Uterus (tissue), 4 donors: ENCODE measurements around the gene CCDC102B. TPM values are rescaled to one million over a fixed set of nuclear protein-coding genes. Genes with fewer than 3 reads are reported as not detected.

Experiments used
- DNase-seq, 2 donors: peaks; one replicate each; pipeline ENCODE4 v3.0.0-alpha.2; 2019 to 2020
- H3K27ac ChIP-seq, 2 donors: fragments of 200-600 bp; sonication (generic); 1 replicate in 1 of 2; 2 replicates in 1 of 2; pipeline ENCODE4 v1.5.1; 2016 to 2018
- H3K27me3 ChIP-seq, 2 donors: fragments of 200-600 bp; sonication (generic); one replicate each; pipeline ENCODE4 v1.5.1; 2018 to 2019; ENCODE audit warnings: control low read depth in 1 of 2
- H3K36me3 ChIP-seq, 2 donors: fragments of 200-600 bp; sonication (generic); one replicate each; pipeline ENCODE4 v1.5.1; 2019; ENCODE audit warnings: control low read depth in 1 of 2
- H3K4me1 ChIP-seq, 2 donors: fragments of 200-600 bp; sonication (generic); one replicate each; pipeline ENCODE4 v1.5.1; 2018 to 2019; ENCODE audit warnings: control low read depth in 1 of 2
- H3K4me3 ChIP-seq, 2 donors: fragments of 200-600 bp; sonication (generic); 1 replicate in 1 of 2; 2 replicates in 1 of 2; pipeline ENCODE4 v1.5.1; 2018 to 2019; ENCODE audit warnings: mild to moderate bottlenecking in 1 of 2
- H3K9me3 ChIP-seq, 2 donors: fragments of 200-600 bp; sonication (generic); one replicate each; pipeline ENCODE4 v1.5.1; 2019; ENCODE audit warnings: control low read depth in 1 of 2
- POLR2A ChIP-seq, 2 donors: fragments of 450-650 bp; IDR thresholded peaks; one replicate each; pipeline ENCODE4 v1.6.1; 2016; ENCODE audit warnings: antibody characterized with exemption in 2 of 2, mild to moderate bottlenecking in 1 of 2, moderate library complexity in 1 of 2
- intact Hi-C: fragments of 100-400 bp; cut with DNase I; formaldehyde crosslinking; loops from one replicate; pipeline ENCODE4 v1.15.1; 2023; ENCODE audit warnings: low total_unique reads
- total RNA-seq, 4 donors: library from RNA; depleted of rRNA in 3 of 4; stranded (reverse); fragments of >200 nt in 3 of 4; gene quantifications; one replicate each; pipeline versions ENCODE4 v1.1.0 to v1.2.4, GENCODE V29; 2014 to 2023
- TF ChIP-seq, protein P1 (sequence below), 4 experiments: fragments of 200-600 bp in 2 of 4; fragments of 450-650 bp in 2 of 4; sonication (generic) in 2 of 4; IDR thresholded peaks; one replicate each; pipeline ENCODE4 v1.5.1; 2016 to 2019; ENCODE audit warnings: antibody characterized with exemption in 4 of 4, mild to moderate bottlenecking in 2 of 4, moderate library complexity in 1 of 4
- donor health status: DM: yes; HTN: yes; CAD: no.

Gene CCDC102B
- total RNA-seq, 4 donors from 2014 or later: 0.77 to 39.7 (median 3.2) TPM; not detected in 1

- intact Hi-C loops: no loop called here
- no peak overlapping the region for H3K4me3 ChIP-seq
- H3K36me3 ChIP-seq: no peaks in the 10 kb centered on the region
- no peak overlapping the region for H3K27ac ChIP-seq
- H3K27me3 ChIP-seq: no peaks in the 10 kb centered on the region
- no peak for TF ChIP-seq POLR2A (IDR thresholded peaks at IDR 0.05)
- TF ChIP-seq, protein P1, sequence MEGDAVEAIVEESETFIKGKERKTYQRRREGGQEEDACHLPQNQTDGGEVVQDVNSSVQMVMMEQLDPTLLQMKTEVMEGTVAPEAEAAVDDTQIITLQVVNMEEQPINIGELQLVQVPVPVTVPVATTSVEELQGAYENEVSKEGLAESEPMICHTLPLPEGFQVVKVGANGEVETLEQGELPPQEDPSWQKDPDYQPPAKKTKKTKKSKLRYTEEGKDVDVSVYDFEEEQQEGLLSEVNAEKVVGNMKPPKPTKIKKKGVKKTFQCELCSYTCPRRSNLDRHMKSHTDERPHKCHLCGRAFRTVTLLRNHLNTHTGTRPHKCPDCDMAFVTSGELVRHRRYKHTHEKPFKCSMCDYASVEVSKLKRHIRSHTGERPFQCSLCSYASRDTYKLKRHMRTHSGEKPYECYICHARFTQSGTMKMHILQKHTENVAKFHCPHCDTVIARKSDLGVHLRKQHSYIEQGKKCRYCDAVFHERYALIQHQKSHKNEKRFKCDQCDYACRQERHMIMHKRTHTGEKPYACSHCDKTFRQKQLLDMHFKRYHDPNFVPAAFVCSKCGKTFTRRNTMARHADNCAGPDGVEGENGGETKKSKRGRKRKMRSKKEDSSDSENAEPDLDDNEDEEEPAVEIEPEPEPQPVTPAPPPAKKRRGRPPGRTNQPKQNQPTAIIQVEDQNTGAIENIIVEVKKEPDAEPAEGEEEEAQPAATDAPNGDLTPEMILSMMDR (IDR thresholded peaks at IDR 0.05): no peak
- no peaks in the 10 kb centered on the region for H3K4me1 ChIP-seq
- no peak for DNase-seq
- no peaks in the 10 kb centered on the region for H3K9me3 ChIP-seq
Measured at GRCh38 chr18:68818584-68818983, 20.7 kb downstream of the CCDC102B start.

DNA sequence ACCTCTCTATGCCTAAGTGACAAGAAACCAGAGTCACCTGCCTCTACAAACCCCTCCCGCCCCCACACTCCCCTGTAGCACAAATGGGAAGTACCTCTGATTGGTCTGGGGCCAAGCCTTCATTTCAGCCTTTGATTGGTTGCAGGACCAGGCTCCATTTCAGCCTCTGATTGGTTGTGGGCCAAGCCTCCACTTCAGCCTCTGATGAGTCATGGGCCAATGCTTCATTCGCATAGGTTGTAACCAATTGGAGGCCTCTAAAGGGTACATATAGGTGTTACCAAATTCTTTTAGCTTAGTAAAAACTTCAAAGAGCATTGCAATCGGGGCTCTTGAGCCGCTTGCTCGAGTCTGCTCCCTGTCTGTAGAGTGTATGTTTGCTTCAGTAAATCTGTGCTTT is 25.0 kb downstream of the CCDC102B start:
- Histone ChIP-seq H3K36me3 (no peaks in the 10 kb centered on the region), H3K4me3 (no peak overlapping the region), H3K27ac (no peak overlapping the region), H3K27me3 (no peaks in the 10 kb centered on the region), H3K4me1 (peaks cover 0 to 3% of the 10 kb centered on the region in 2 donors), H3K9me3 (no peaks in the 10 kb centered on the region)
- intact Hi-C loops: no loop called here
- TF ChIP-seq, protein P1 (IDR thresholded peaks at IDR 0.05): no peak
- no peak for TF ChIP-seq POLR2A (IDR thresholded peaks at IDR 0.05)
- DNase-seq: no peak

GRCh38 chr18:68826121-68826520 is 28.2 kb downstream of the CCDC102B start:
- DNase-seq: no peak
- Histone ChIP-seq H3K27ac (no peak overlapping the region), H3K27me3 (no peaks in the 10 kb centered on the region), H3K4me3 (no peak overlapping the region), H3K9me3 (no peaks in the 10 kb centered on the region), H3K36me3 (no peaks in the 10 kb centered on the region), H3K4me1 (peaks cover 0 to 3% of the 10 kb centered on the region in 2 donors)
- TF ChIP-seq, protein P1 (IDR thresholded peaks at IDR 0.05): no peak
- no peak for TF ChIP-seq POLR2A (IDR thresholded peaks at IDR 0.05)
- intact Hi-C loops: no loop called here

- no peak for DNase-seq
- no peaks in the 10 kb centered on the region for H3K9me3 ChIP-seq
- TF ChIP-seq POLR2A (IDR thresholded peaks at IDR 0.05): no peak
- TF ChIP-seq, protein P1 (IDR thresholded peaks at IDR 0.05): no peak
- H3K4me1 ChIP-seq: peaks cover 0 to 3% of the 10 kb centered on the region in 2 donors
- no peaks in the 10 kb centered on the region for H3K27me3 ChIP-seq
- H3K4me3 ChIP-seq: no peak overlapping the region
- intact Hi-C loops: no loop called here
- H3K27ac ChIP-seq: no peak overlapping the region
- no peaks in the 10 kb centered on the region for H3K36me3 ChIP-seq
Measured at GRCh38 chr18:68830256-68831045, 32.6 kb downstream of the CCDC102B start.

DNA sequence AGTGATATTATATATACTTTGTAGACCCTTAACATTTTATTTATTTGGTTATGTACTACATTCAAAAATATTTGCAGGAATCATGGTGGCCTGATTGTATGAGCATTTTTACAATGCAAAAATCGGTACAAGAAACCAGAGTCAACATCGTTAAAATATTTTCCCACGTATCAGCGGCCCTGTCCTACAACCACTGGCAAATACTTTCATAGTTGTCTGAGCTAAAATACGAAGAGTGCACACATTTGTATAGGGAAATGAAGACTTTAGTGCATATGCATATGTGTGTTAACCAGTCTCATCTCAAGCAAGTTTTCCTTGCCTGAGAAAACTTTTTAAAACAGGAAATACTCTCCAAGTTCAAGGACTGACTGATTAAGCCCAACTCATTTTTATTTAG is 35.9 kb downstream of the CCDC102B start:
- DNase-seq: no peak
- intact Hi-C loops: no loop called here
- no peaks in the 10 kb centered on the region for H3K4me1 ChIP-seq
- no peak overlapping the region for H3K4me3 ChIP-seq
- no peaks in the 10 kb centered on the region for H3K36me3 ChIP-seq
- H3K27ac ChIP-seq: no peak overlapping the region
- TF ChIP-seq POLR2A (IDR thresholded peaks at IDR 0.05): no peak
- TF ChIP-seq, protein P1 (IDR thresholded peaks at IDR 0.05): no peak
- no peaks in the 10 kb centered on the region for H3K9me3 ChIP-seq
- no peaks in the 10 kb centered on the region for H3K27me3 ChIP-seq
